ENCODE data around the gene CRCP.

The CRCP gene

DNA sequence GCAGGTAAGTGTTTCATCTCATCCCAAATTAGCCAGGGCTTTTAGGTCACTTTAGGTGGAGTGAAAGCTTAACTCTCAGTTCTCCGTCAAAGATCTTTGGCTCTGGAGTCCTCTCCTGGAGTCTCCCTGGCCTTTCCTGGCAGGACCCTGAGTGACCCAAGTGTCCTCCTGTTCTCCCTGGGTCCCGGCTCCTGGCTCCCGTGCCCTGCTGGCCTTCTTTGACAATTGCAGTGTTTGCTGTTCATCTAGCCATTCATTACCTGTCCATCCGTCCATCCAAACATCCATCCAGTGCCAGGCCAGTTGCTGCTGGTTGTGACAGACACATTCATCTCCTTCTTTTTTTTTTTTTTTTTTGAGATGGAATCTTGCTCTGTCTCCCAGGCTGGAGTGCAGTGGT, 84.3 kb downstream of the CRCP start:
- no peak overlapping the region for H3K4me3 Mint-ChIP-seq
- ATAC-seq (replicated peaks) (no peak), DNase-seq (no peak)
- no peaks in the 10 kb centered on the region for H3K9me3 Mint-ChIP-seq
- H3K27me3 Mint-ChIP-seq, result peaks cover 11 to 22% of the 10 kb centered on the region in 2 donors
- peaks cover 0 to 6% of the 10 kb centered on the region in 2 donors for H3K4me1 Mint-ChIP-seq (ENCODE audit: low read depth in 2 of 2)
- H3K36me3 Mint-ChIP-seq (ENCODE audit: insufficient read depth), result no peaks in the 10 kb centered on the region
- H3K27ac Mint-ChIP-seq, result no peak overlapping the region

DNA sequence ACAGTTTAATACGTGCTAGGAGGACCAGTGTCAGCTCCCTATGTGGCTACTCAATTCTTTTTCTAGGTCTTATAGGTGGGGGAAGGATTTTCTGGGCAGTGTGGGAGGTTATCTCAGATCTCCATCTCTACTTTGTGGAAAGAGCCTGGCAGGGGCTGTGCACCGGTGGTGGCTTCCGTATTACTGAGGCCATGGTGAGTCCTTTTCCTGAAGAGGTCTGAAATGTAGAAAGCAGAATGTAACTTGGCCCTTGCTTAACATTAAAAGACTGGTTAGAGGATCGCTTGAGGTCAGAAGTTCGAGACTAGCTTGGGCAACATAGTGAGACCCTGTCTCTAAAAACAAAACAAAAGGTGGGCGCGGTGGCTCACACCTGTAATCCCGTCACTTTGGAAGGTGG, 87.8 kb downstream of the CRCP start:
- no peaks in the 10 kb centered on the region for H3K9me3 Mint-ChIP-seq
- DNase-seq (no peak), ATAC-seq (replicated peaks) (no peak)
- peaks cover 20 to 31% of the 10 kb centered on the region in 2 donors for H3K27me3 Mint-ChIP-seq
- peaks cover 16 to 21% of the 10 kb centered on the region in 2 donors for H3K4me1 Mint-ChIP-seq (ENCODE audit: low read depth in 2 of 2)
- peak overlapping the region in 1 of 2 donors; percentile 4 for H3K4me3 Mint-ChIP-seq
- peaks cover 9% of the 10 kb centered on the region for H3K36me3 Mint-ChIP-seq (ENCODE audit: insufficient read depth)
- peak overlapping the region in 1 of 2 donors; percentile 36 for H3K27ac Mint-ChIP-seq
